Posterior vena cava (tissue), 2 donors: ENCODE data around the gene SNX2. TPM values are rescaled to one million over a fixed set of nuclear protein-coding genes. Genes with fewer than 3 reads are reported as not detected.

Experiments
- DNase-seq: peaks from one replicate; pipeline ENCODE4 v3.0.0-alpha.2; 2020; ENCODE audit warnings: low spot score
- intact Hi-C, 2 donors: fragments of 100-400 bp; cut with DNase I; formaldehyde crosslinking; loops; one replicate each; pipeline versions ENCODE4 v1.14.1 to v1.14.2; 2022 to 2023
- total RNA-seq, 2 donors: library from RNA; stranded (reverse); fragmentation: NEBNext Ultra II Directional; extraction: Animal tissue kit (Norgen Biotek cat#: 25700); gene quantifications; one replicate each; pipeline ENCODE4 v1.2.1, GENCODE V29; 2021
- donor health status: DM: yes; HTN: yes; CAD: no.
- donor health status: DM: yes; HTN: yes; CAD: no.

SNX2 gene
- total RNA-seq, 2 donors from 2014 or later, result 65.9 to 68.2 TPM

- DNase-seq, result no peak
- intact Hi-C loops, result no loop called here
These were observed 99.4 kb downstream of the SNX2 start for GRCh38 chr5:122874179-122874875.

- DNase-seq, result no peak
- intact Hi-C loops, result no loop called here
These were observed 102.6 kb downstream of the SNX2 start for GRCh38 chr5:122877518-122877917.

- intact Hi-C loops, result no loop called here
- no peak for DNase-seq
These were observed 104.2 kb downstream of the SNX2 start for GRCh38 chr5:122879076-122879475.

Other genes with a start within 250 kb of the SNX2 start
- gene SNX24, start 70.5 kb downstream of the SNX2 start, total RNA-seq, result 10 to 100 TPM; 14.9 to 16.1 TPM